Measurements from ENCODE around the gene IL17C.

GRCh38 chr16:88681709-88682451, 43.5 kb downstream of the IL17C start:
- TF ChIP-seq POLR2A (IDR thresholded peaks at IDR 0.05) (no peak), CTCF (IDR thresholded peaks at IDR 0.05) (no peak)

Measured in uterus (tissue), 2 donors.